Measurements from ENCODE around the gene STPG2.

The STPG2 gene

DNA sequence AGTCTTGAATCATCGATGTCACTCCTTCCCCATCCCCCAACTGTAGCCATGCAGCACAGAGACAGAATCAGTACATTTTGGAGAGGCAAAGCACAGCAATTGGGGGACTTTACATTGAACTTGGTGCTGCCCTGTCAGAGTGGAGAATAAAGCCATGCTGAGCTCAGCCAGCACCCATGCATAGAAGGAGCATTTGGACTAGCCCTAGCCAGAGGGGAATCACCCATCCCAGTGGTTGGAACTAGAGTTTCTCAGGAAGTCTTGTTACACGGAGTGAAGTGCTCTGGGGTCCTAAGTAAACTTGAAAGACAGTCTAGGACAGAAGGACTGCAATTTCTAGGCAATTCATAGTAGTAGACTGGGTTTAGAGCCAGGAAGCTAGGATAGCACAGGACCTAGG lies 49.6 kb downstream of the STPG2 start:
- no peak for DNase-seq (ENCODE audit: low spot score)

DNA sequence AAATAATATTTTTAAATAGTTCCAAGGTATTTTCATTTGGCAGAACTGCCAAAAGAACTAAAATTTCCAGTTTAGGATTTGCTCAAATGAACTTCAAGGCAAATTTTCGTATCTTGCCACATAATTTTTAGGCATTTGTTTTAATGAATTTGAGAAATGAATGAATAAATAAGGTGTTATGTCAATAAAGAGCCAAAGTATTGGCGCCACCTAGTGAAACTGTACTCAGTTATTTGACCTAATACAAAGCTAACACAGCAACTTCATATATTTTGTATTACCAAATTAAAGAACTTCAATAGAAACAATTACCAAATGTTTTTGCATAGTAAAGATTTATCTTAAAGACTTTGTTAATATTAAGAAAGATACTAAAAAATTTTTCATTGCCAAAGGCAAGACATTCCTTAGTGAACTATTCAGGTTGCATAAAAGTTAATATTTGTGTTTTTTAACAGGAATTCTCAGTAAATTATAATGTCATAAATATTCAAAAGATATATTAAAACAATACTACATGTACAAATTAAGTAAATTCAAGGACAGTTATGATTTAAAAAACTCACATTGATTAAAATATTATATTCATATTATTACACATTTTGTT lies 50.3 kb downstream of the STPG2 start:
- peak; percentile 19 for DNase-seq (ENCODE audit: low spot score)

DNA sequence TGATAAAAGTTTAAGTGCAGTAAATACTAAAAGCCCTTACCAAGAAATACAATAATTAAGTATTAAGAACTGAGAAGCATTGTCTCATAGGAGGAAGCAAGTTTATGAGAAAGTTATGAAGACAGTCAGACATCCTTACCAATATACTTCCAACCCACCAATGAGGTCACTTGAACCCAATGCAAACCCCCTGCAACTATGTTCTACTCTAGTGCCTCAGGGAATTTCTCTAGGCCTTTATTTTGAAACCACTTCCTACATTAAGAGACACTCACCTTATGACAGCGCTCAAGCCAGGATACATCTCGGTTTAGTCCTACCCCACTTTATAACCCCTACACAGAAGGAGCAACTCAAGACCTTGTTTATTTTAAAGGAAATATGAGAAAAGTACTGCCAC lies 61.3 kb downstream of the STPG2 start:
- DNase-seq (ENCODE audit: low spot score), result no peak

DNA sequence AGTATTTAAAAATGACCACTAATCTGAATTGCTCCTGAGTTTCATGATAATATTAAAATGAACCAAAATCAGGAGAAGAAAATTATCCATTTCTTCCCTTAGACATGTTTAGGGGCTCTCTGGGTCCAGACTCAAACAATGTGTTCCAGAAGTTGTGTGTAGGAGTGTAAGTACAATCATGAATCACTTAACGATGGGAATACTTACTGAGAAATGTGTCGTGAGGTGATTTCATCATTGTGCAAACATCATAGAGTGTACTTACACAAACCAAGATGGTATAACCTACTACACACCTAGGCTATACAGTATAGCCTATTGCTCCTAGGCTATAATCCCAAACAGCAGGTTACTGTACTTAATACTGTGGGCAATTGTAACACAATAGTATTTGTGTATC lies 74.8 kb downstream of the STPG2 start:
- DNase-seq (ENCODE audit: low spot score), result no peak

DNA sequence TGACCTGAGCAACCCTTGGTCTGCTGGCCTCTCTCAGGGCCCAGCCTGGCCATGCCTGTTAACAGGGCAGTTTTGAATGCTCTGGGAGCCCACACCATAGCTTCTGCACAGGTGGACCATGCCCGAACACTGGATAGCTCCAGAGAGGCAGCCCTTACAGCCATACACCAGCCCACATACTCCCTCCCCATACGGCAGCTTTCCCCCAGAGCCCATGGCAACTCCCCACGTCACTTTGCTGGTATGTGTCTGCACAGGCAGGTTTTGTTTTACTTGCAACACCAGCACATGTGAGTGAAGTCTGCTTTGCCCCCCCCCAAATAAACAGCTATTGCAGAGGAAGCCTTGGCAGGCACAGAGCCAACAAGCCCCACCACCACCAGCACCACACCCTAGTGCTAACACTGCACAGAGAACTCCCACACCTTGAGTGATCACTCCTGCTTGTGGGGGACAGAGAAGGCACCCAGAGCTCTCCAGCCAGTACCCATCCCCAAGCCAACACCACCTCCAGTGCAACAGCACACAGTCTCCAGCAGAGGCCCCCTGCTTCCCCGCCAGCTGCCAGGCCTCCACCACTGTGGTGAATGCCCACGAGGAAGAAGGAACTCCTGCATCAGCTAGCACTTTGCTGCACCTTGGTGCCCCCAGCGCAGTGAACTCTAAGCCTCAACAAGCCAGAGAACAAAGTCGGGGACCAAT lies 87.3 kb downstream of the STPG2 start:
- no peak for DNase-seq (ENCODE audit: low spot score)

DNA sequence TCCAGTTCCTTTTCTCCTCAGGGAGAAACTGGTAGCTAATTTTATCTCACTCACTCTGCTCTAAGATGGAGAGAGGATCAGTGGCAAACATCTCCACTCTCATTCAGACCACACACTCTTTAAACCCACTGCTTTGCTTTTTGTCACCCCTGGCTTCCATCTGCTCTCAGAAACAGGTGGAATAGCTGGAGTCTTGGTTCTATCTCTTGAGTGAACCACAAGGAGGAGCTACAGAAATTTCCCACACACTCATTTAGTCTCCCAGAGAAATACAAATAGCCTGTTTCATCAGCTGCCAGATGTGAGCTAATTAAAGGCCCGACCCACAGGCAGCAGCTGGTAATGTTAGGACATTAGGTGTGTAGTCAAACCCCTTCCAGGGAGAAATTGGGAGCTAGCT lies 96.6 kb downstream of the STPG2 start:
- no peak for DNase-seq (ENCODE audit: low spot score)

DNA sequence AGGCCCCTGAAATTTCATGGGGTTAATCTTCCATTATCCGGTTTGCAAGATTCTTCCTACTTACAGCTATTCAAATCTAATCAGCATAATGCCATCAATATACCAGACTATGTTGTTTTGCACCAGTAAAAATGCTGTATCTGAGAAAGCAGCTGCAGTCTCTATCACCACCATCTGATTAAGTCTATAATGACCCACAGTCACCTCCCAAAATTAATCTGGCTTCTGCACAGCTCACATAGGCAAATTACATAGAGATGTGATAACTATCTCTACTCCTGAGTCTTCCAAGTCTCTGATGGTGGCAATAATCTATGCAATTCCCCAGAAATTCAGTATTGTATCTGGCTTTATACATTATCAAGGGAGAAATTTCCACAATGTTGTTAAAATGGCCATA lies 113.2 kb downstream of the STPG2 start:
- DNase-seq (ENCODE audit: low spot score), result no peak

DNA sequence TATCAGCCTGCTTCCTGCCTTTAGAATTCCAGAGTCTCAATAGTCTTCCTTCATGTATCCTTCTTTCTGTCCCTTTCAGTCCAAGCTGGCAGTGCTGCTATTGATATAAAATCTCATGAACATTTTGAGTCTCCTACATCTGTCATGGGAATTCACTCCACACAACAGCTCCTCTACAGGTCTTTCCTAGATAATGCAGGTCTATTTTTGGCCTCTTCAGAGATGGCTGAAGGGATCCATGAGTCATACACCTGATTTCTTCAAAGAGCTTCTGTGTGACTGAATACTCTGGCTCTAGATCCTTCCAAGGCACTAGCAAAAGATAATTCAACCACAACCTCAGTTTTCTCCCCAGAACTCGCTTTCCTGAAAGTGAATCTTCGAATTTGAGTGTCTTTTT lies 115.4 kb downstream of the STPG2 start:
- peak; percentile 14 for DNase-seq (ENCODE audit: low spot score)

DNA sequence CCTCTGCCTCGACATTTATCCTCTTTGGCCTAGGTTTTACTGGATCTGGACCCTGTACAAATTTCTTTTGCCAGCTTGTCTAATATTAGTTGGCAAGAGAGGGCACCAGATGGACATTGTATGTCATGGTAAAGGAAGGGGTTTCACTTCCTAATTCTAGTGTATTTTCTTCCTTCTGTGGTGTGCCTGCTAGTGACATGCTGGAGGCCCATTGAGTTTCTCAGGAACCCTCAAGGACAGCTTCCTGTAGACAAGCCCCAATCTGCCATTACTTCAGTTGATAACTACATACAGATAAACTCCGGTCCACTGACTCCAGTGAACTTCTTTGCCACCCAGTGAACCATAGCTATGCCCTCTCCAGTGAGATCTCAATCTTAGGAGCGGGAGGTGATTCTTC lies 116.9 kb downstream of the STPG2 start:
- DNase-seq (ENCODE audit: low spot score), result no peak

DNA sequence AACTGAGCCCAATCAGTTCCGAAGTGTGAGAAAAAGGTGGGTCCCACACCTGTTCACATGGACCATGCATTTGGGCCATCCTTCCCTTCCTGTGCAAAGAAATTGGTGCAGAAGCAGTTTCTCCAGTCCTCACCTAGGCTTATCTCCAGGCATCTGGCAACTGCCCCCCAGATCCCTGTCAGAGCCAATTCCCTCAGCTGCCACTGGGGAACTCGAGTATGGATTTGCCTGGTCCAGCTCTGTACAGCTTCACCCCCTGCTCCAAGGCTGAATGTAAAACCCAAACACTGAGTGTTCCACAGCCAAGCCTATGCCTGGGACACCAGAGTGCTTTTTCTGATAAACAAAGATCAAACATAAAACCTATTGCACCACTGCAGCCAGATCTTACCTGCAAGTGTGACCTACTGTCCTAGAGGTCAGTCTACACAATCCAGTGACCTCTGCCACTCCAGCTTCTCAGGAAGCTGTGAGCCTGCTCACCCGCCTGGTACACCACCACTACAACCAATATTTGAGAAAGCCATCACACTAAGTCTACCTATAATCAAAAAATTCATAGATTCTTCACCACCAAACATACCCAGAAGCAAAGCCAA lies 136.4 kb downstream of the STPG2 start:
- DNase-seq (ENCODE audit: low spot score), result no peak

DNA sequence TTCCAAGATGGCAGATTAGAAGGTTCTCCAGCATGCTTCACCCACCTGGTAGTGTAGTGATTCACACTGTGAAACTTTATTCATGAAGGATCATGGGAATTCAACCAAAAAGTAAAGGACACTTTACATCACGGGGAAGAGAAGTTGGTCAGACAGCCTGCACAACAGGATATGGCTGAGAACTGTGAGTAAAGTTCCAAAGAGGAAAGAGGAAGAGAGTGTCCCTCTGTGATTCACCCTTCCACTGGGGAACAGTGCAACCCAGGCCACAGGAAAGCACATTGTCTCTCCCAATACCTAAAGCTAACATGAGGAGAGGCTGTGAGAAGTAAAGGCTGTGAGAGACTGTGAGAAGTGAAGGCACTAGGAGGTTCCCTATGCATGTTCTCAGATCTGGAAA lies 137.2 kb downstream of the STPG2 start:
- DNase-seq (ENCODE audit: low spot score), result peak; percentile 57

DNA sequence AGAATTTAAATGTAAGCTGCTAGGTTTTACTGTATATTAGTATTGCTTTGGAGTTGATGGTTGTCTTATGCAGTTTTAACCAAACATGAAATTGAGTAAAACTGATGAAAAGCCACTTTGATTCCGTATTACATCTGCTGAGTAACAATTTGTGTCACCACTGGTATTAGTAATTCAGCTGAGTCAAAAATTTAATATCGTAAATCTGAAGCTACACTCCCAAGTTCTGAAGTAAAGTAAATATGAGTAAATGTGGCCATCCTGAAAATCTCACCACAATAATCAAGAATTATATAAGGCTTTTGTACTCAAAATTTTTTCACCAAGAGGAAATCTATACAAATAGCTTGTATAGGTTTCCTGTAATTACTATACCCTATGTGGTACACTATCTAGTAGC lies 142.3 kb downstream of the STPG2 start:
- no peak for DNase-seq (ENCODE audit: low spot score)

DNA sequence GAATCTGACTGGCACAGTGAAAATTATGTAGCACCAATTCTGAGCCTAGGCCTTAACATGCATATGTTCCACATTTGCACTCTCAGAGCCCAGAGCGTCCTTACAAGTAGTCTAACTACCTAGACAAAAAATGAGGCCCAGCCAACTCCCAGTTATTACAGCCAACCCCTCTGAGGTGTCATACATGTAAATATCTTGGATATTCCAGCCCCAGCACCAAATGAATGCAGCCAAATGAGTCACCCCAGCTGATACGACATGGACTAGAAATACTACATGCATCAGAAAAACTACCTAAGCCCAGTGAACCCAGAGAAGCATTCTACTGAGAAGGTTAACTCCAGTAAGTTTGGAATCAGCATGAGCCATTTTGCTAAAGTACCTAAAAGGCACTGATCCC lies 145.1 kb downstream of the STPG2 start:
- no peak for DNase-seq (ENCODE audit: low spot score)

DNA sequence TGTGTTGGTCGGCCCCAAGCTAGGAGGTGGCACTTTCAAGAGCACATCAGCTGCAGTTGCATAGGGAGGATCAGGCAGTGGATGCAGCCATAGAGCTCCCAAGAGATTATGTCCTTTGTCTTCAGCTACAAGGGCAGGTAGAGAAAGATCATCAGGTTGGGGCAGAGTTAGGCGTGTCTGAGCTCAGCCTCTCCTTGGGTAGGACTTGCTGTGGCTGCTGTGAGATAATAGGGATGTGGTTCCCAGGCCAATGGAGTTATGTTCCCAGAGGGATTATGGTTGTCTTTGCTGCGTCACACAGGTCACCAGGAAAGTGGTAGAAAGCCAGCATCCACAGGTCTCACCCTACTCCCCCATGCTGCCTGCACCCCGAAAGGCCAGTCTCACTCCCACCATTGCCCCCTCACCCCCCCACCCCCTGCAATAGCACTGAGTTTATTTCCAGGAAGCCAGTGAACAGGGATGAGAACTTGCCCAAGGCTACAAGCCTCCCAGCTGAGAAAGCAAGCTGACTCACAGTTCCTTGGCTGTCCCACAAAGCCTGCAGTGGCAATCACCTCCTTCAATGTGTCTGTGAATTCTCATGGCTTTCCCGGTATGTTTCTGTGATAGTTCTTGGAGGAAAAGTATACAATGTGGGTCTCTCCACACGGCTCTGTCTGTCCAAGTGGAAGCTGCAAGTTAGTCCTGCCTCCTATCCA lies 148.4 kb downstream of the STPG2 start:
- no peak for DNase-seq (ENCODE audit: low spot score)

DNA sequence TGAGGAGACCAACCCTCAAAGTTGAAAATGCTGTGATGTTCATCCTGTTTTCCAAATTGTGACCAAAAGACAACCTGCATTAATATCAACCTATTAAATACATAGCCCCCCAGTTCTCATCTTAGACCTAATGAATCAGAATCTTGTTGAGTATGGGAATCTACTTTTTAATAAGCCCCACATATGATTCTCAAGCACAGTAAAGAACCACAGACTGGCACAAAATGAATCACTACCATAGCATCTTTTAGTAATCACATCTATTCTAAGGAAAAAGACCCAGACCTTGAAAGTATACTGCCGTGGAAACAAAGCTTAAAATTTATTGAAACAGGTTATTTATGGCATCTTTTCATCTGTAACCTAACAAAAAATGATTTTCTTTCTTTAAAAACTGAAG lies 152.9 kb downstream of the STPG2 start:
- no peak for DNase-seq (ENCODE audit: low spot score)

DNA sequence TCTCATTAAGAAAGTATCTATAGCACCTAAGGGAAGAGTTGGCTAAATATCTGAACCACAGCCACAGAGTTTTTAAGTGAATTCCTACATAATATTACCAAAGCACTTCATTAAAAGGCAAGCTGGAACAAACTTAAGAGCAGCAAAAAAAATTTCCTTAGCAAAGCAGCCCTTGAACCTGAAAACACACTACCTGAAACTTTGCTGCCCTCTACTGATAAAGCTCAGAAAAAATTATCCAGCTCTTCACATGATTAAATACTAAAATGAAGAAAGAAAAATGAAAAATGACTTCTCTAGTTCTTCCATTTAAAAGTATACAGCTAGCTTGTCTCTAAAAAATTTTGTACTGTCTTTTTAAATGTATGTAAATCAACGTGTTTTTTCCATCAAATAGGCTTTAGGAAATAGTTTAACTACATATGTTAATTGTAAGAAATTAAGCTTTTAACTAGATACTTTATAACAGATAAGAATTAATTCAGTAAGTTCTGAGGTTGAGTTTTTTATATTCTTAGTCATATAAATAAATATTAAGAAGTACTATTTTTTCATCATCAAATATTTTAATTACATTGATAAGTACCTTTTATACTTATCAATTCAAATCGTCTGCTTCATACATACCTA lies 156.1 kb downstream of the STPG2 start:
- peak; percentile 59 for DNase-seq (ENCODE audit: low spot score)

DNA sequence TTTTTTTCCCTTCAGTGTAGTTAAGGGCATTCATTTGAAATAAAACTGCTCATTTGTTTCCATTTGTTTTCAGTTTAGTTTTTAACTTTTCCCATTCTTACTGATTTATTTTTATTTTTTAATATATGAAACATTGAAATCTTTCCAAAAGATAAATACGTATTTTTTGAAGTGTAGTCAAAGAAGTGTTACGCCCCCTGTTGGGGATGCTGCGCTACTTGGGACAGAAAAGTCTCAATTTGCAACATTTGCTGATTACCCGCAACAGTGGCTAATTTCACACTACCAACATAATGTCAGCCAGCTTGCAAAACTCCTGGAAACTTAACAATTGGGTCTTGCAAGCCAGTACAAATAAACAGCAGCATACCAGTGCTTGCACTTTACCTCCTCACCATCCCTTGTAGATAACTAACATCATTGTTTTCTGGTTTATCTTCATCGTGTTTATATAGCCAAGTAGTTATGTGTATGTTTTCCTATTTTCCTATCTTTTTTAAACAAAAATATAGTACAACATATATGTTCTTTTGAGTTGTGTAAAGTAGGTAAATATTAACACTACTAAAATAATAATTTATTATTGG lies 158.6 kb downstream of the STPG2 start:
- peak; percentile 7 for DNase-seq (ENCODE audit: low spot score)

DNA sequence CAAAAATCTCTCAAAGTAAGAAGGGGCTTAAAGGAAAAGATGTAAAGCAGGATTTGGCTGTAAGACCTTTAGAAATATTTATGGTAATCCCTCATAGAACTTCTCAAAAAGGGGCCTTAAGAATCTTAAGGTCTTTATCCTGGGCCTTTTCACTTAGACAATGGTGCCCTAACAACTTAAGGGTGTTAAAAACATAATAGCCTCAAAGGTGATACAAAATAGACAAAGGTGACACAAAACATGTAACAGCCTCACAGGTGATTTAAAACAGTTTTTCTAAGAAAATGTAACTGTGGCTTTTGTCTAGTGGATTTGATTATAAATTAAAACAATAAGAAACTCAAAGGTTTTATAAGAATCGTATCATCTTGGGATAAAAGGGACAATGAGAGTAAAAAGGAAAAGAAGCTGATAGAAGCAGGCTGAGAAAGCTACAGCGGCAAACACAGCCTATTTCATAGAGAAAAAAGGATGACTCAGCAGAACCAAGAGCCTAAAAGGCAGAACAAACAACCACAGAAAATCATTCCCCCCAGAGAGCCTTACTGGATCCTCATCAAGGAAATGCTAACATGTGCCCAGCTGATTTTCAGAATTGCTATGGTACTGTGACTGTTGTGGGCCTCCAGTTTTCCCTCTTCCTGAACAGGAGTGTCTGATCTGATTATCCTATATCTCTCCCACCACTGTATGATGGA lies 164.3 kb downstream of the STPG2 start:
- no peak for DNase-seq (ENCODE audit: low spot score)

DNA sequence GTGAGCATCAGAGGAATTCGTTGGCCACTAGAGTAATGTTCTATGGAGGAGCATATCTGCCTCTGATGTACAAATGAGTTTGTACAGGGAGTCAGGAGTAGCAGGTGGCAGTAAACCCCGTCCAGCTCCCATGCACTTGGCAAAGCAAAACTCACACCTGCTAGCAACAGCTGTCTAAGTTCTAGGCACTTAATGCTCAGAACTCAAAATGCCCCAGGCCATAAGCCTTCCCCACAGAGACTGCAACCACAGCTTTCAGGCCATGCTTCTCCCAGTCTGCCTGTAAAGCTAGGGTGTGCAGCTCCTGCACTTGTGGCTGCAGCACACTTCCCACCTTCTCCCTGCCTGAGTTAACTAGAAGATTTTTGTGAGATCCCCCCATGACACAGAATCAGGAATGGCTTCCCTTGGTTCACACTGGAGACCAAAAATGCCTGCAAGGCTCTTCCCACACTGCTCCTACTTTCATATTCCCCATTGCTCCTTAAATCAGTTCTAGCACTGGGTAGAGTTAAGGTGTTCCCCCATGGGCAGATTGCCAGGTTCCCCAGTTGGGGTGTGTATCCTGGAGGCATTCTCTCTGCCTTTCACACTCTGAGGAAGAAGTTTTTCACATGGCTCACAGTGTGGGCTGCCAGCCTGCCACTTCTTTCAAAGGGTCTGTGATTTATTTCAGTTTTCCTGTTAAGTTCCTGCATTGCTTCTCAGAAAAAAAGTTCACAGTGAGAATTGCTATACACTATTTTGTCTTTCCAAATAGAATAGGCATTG lies 189.9 kb downstream of the STPG2 start:
- DNase-seq (ENCODE audit: low spot score), result no peak

DNA sequence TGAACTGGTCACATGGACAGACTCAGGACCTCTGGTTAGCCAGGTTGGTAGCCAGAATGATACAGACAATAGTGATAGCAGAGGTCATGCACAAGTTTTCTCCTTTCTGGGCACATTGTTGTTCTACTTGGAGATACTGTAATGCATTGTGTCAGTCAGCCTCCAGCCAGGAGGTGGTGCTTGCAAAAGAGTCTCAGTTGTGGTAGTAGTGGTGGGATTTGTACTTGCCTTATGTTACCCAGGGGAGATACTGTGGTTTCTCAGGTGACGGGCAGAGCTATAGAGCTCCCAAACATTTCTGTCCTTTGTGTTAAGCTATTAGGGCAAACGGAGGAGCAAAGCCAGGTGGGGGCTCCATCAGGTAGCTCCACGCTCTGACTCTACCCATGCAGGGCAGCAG lies 190.5 kb downstream of the STPG2 start:
- DNase-seq (ENCODE audit: low spot score), result no peak

DNA sequence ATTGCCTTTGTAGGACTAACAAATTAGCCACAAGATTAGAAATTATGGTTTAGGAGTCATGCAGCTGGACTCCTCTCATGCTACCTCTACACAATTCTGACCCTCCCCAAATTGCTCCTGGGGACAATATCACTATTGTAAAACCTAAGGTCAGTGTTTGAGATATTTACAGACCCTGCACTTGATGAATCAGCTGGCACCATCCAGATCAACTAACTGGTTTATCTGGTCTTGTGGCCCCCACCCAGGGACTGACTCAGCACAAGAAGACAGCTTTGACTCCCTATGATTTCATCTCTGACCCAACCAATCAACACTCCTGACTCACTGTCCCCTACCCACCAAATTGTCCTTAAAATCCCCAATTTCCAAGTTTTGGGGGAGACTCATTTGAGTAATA lies 192.4 kb downstream of the STPG2 start:
- DNase-seq (ENCODE audit: low spot score), result no peak

All from kidney capillary endothelial cell (primary cell).